Measurements from ENCODE around the gene IGSF21. TPM values are rescaled to one million over a fixed set of nuclear protein-coding genes. Genes with fewer than 3 reads are reported as not detected.

The IGSF21 gene
- total and polyA plus RNA-seq, 10 of the 15 experiments (the other 5 are each of a cell fraction or from before 2014, with no cell fraction given) = 0.03 to 0.49 TPM; not detected in 8

DNA sequence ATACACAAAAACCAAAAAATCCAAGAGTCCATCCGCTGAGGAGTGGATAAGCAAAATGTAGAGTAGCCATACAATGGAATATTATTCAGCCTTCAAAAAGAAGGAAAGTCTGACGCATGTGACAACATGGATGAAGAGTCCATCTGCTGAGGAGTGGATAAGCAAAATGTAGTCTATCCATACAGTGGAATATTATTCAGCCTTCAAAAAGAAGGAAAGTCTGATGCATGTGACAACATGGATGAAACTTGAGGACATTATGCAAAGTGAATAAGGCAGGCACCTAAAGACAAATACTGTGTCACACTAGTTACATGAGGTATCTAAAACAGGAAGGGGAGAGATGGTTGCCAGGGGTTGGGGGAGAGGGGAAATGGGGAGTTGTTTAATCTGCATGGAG is 14.0 kb upstream of the IGSF21 start:
- ChIA-PET RAD21 (ENCODE audit: unreplicated experiment) (no interaction called here), SMC1A (ENCODE audit: uncharacterized antibody, unreplicated experiment) (interaction anchor here (0.6 kb wide), 1 partner anchor 1406 kb away, joined by 3 read pairs; no protein-coding TSS in a partner anchor), POLR2A (no interaction called here), CTCF (no interaction called here)
- peaks cover 0 to 2% of the 10 kb centered on the region in 2 experiments; a peak in 2 of 4 replicates for H3K27me3 ChIP-seq (replicated peaks in 1 of 2; ENCODE audit: control insufficient read depth in 2 of 2, insufficient read depth in 2 of 2, low read length in 1 of 2)
- no peak overlapping the region for H2AFZ ChIP-seq (ENCODE audit: control insufficient read depth, low read depth, low read length)
- H3K9ac ChIP-seq (ENCODE audit: control insufficient read depth, insufficient read depth, low read length) = no peak overlapping the region
- no peaks in the 10 kb centered on the region for H3K36me3 ChIP-seq (ENCODE audit: control insufficient read depth in 2 of 2, insufficient read depth in 2 of 2, low read length in 1 of 2)
- 2% methylated on average over 2 of the region's 2 CpGs for WGBS (ENCODE audit: insufficient coverage, insufficient replicate concordance, low lambda C conversion rate, missing lambda C conversion rate)
- FAIRE-seq = no peak
- H3K4me2 ChIP-seq (ENCODE audit: control insufficient read depth, insufficient read depth) = no peak overlapping the region
- H3K27ac ChIP-seq (ENCODE audit: control insufficient read depth, insufficient read depth) = no peak overlapping the region
- no peak overlapping the region for H3K4me3 ChIP-seq
- no peaks in the 10 kb centered on the region for H4K20me1 ChIP-seq (ENCODE audit: control insufficient read depth, insufficient read depth)
- DNase-seq (ENCODE audit: low read depth, low spot score) = no peak
- no peak for ATAC-seq
- no peaks in the 10 kb centered on the region for H3K4me1 ChIP-seq (ENCODE audit: control insufficient read depth, insufficient read depth, low read length)
- no peaks in the 10 kb centered on the region for H3K79me2 ChIP-seq (ENCODE audit: control insufficient read depth, insufficient read depth, low read length)
- BruUV-seq (replicated peaks) = no TSS peak
- intact Hi-C loops (cut with micrococcal nuclease; ENCODE audit: unreplicated experiment) (no loop called here), in situ Hi-C loops (cut with MboI) (loop anchor here (10.0 kb wide), 1 partner anchor 429 kb away; no protein-coding TSS in a partner anchor)
- H3K9me3 ChIP-seq (replicated peaks; ENCODE audit: control insufficient read depth, insufficient read depth, low read length) = no peaks in the 10 kb centered on the region
- TF ChIP-seq, protein P1, sequence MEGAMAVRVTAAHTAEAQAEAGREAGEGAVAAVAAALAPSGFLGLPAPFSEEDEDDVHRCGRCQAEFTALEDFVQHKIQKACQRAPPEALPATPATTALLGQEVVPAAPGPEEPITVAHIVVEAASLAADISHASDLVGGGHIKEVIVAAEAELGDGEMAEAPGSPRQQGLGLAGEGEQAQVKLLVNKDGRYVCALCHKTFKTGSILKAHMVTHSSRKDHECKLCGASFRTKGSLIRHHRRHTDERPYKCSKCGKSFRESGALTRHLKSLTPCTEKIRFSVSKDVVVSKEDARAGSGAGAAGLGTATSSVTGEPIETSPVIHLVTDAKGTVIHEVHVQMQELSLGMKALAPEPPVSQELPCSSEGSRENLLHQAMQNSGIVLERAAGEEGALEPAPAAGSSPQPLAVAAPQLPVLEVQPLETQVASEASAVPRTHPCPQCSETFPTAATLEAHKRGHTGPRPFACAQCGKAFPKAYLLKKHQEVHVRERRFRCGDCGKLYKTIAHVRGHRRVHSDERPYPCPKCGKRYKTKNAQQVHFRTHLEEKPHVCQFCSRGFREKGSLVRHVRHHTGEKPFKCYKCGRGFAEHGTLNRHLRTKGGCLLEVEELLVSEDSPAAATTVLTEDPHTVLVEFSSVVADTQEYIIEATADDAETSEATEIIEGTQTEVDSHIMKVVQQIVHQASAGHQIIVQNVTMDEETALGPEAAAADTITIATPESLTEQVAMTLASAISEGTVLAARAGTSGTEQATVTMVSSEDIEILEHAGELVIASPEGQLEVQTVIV (IDR thresholded peaks at IDR 0.05; ENCODE audit: borderline replicate concordance, partially characterized antibody) = no peak
- TF ChIP-seq NBN (IDR thresholded peaks at IDR 0.05) = no peak
- TF ChIP-seq NR2F1 (conservative IDR thresholded peaks at IDR 0.05) = no peak
- TF ChIP-seq PKNOX1 (IDR thresholded peaks at IDR 0.05) = no peak
- no peak for TF ChIP-seq E2F8 (IDR thresholded peaks at IDR 0.05; ENCODE audit: low read depth, partially characterized antibody)
- no peak for TF ChIP-seq CHD4 (IDR thresholded peaks at IDR 0.05)
- no peak for TF ChIP-seq HDAC2 (IDR thresholded peaks at IDR 0.05)
- no peak for TF ChIP-seq NKRF (conservative IDR thresholded peaks at IDR 0.05)
- no peak for TF ChIP-seq ZBTB11 (CRISPR knock-in tag; IDR thresholded peaks at IDR 0.05)

Data from GM12878 (cell line).